Measurements from ENCODE around the gene BMP15. TPM values are rescaled to one million over a fixed set of nuclear protein-coding genes. Genes with fewer than 3 reads are reported as not detected.

Gene BMP15
- total and polyA plus RNA-seq, 2 donors (not counting 3 experiments of a cell fraction or from before 2014, with no cell fraction given): not detected

- no peak overlapping the region for H2AFZ ChIP-seq (ENCODE audit: low read depth, low read length)
- FAIRE-seq (no peak), DNase-seq (ENCODE audit: low read depth, low spot score) (no peak)
- H3K4me2 ChIP-seq (ENCODE audit: insufficient read depth, low read length): no peak overlapping the region
- no peaks in the 10 kb centered on the region for H3K27me3 ChIP-seq (ENCODE audit: control insufficient read depth in 2 of 2, insufficient read depth in 2 of 2, low read length in 2 of 2)
- TF ChIP-seq POLR2AphosphoS5 (IDR thresholded peaks at IDR 0.05; ENCODE audit: insufficient read depth, low read depth, low read length) (no peak), POLR2A (IDR thresholded peaks at IDR 0.05; ENCODE audit: low read depth, low read length) (no peak), MAX (IDR thresholded peaks at IDR 0.05; ENCODE audit: insufficient read depth, insufficient read length) (no peak), EZH2 (IDR thresholded peaks at IDR 0.05; ENCODE audit: borderline replicate concordance, low read depth, low read length, severe bottlenecking) (no peak), GATA2 (IDR thresholded peaks at IDR 0.05; ENCODE audit: insufficient read depth, insufficient read length, low read depth, low read length) (no peak), JUN (IDR thresholded peaks at IDR 0.05; ENCODE audit: borderline replicate concordance, insufficient read depth, insufficient read length, low read depth) (no peak), CTCF (IDR thresholded peaks at IDR 0.05; ENCODE audit: extremely low read depth in 1 of 2, insufficient read depth in 1 of 2, low read depth in 1 of 2, low read length in 2 of 2) (no peak), FOS (IDR thresholded peaks at IDR 0.05; ENCODE audit: borderline replicate concordance, insufficient read depth, low read length) (no peak), MYC (IDR thresholded peaks at IDR 0.05; ENCODE audit: low read depth, low read length) (no peak)
- H3K36me3 ChIP-seq (ENCODE audit: control insufficient read depth in 2 of 2, extremely low read depth in 1 of 2, insufficient read depth in 2 of 2, low read length in 2 of 2): no peaks in the 10 kb centered on the region
- BruUV-seq (replicated peaks): no TSS peak
- no peak overlapping the region for H3K4me3 ChIP-seq (replicated peaks in 1 of 3; ENCODE audit: insufficient read depth in 1 of 3, low read depth in 1 of 3, low read length in 3 of 3)
- H4K20me1 ChIP-seq (replicated peaks; ENCODE audit: control insufficient read depth, extremely low read depth, insufficient read depth, low read length): no peaks in the 10 kb centered on the region
- no peaks in the 10 kb centered on the region for H3K4me1 ChIP-seq (ENCODE audit: control insufficient read depth, extremely low read depth, insufficient read depth, low read length)
- no peak overlapping the region for H3K9ac ChIP-seq (replicated peaks; ENCODE audit: extremely low read depth, insufficient read depth, low read length)
- dilution Hi-C loops (cut with MboI; ENCODE audit: extremely low pct_ligation_motif_present, low sequenced_read_pairs): no loop called here
- H3K9me1 ChIP-seq (replicated peaks; ENCODE audit: control insufficient read depth, extremely low read depth, insufficient read depth, low read length): no peaks in the 10 kb centered on the region
- no peaks in the 10 kb centered on the region for H3K9me3 ChIP-seq (replicated peaks; ENCODE audit: control insufficient read depth, insufficient read depth, low read length)
- intact Hi-C loops (cut with micrococcal nuclease): no loop called here
- H3K79me2 ChIP-seq (ENCODE audit: control insufficient read depth, insufficient read depth, low read length): no peaks in the 10 kb centered on the region
- no peak overlapping the region for H3K27ac ChIP-seq (ENCODE audit: insufficient read depth, low read depth, low read length)
- CTCF ChIA-PET: no interaction called here
- POLR2A ChIA-PET: no interaction called here
Measured at GRCh38 chrX:50893047-50893446, 17.5 kb upstream of the BMP15 start.
